Lower leg skin (tissue), 3 donors: Measurements from ENCODE around the gene SSTR1.

ENCODE experiments used
- POLR2A ChIP-seq, 2 donors: fragments of 450-650 bp; IDR thresholded peaks; one replicate each; pipeline ENCODE4 v1.6.1; 2016 to 2017; ENCODE audit warnings: antibody characterized with exemption in 2 of 2, mild to moderate bottlenecking in 1 of 2, moderate library complexity in 1 of 2
- TF ChIP-seq, protein P1 (sequence below), 3 donors: fragments of 450-650 bp; IDR thresholded peaks; one replicate each; pipeline ENCODE4 v1.5.1; 2016; ENCODE audit warnings: antibody characterized with exemption in 3 of 3, mild to moderate bottlenecking in 3 of 3, moderate library complexity in 2 of 3

GRCh38 chr14:38221077-38221476 lies 13.4 kb downstream of the SSTR1 start:
- TF ChIP-seq, protein P1, sequence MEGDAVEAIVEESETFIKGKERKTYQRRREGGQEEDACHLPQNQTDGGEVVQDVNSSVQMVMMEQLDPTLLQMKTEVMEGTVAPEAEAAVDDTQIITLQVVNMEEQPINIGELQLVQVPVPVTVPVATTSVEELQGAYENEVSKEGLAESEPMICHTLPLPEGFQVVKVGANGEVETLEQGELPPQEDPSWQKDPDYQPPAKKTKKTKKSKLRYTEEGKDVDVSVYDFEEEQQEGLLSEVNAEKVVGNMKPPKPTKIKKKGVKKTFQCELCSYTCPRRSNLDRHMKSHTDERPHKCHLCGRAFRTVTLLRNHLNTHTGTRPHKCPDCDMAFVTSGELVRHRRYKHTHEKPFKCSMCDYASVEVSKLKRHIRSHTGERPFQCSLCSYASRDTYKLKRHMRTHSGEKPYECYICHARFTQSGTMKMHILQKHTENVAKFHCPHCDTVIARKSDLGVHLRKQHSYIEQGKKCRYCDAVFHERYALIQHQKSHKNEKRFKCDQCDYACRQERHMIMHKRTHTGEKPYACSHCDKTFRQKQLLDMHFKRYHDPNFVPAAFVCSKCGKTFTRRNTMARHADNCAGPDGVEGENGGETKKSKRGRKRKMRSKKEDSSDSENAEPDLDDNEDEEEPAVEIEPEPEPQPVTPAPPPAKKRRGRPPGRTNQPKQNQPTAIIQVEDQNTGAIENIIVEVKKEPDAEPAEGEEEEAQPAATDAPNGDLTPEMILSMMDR (IDR thresholded peaks at IDR 0.05), result no peak
- no peak for TF ChIP-seq POLR2A (IDR thresholded peaks at IDR 0.05)
